ENCODE results near the gene SPOP. TPM values are rescaled to one million over a fixed set of nuclear protein-coding genes. Genes with fewer than 3 reads are reported as not detected.

SPOP gene
- total and polyA plus RNA-seq, 2 of the 4 experiments (the other 2 are of a cell fraction) = 24.9 to 47.5 TPM

GRCh38 chr17:49595980-49596379 lies 81.9 kb downstream of the SPOP start:
- Histone ChIP-seq H4K20me1 (ENCODE audit: insufficient read depth, low read length) (no peaks in the 10 kb centered on the region), H3K9me3 (ENCODE audit: control insufficient read depth, insufficient read depth, low read length) (no peaks in the 10 kb centered on the region), H2BK120ac (ENCODE audit: low read depth, low read length) (no peak overlapping the region), H3K9me1 (ENCODE audit: insufficient read depth, low read length) (peaks cover 4% of the 10 kb centered on the region; the same call in 1 of the 2 replicates), H3K4me3 (ENCODE audit: insufficient read depth, low read depth, low read length) (no peak overlapping the region), H3K9ac (ENCODE audit: low read depth, low read length) (no peak overlapping the region), H3K14ac (replicated peaks; ENCODE audit: low read depth, low read length) (no peak overlapping the region), H2BK15ac (ENCODE audit: low read depth, low read length) (no peak overlapping the region), H4K8ac (ENCODE audit: low read depth in 2 of 2, low read length in 2 of 2) (no peak overlapping the region), H3K4me1 (ENCODE audit: control insufficient read depth, insufficient read depth, low read length) (peaks cover 6% of the 10 kb centered on the region), H3K27me3 (ENCODE audit: control insufficient read depth, insufficient read depth, low read length) (no peaks in the 10 kb centered on the region), H2BK20ac (ENCODE audit: low read depth, low read length) (no peak overlapping the region), H3K56ac (ENCODE audit: extremely low read depth, insufficient read depth, low read length) (no peak overlapping the region), H2AFZ (replicated peaks; ENCODE audit: low read length, poor library complexity) (no peak overlapping the region), H3K4ac (ENCODE audit: low read depth, low read length) (no peak overlapping the region), H2BK5ac (ENCODE audit: low read depth, low read length, poor library complexity, severe bottlenecking) (no peak overlapping the region), H3K79me1 (ENCODE audit: low read depth in 1 of 2, low read length in 2 of 2) (peaks cover 0 to 10% of the 10 kb centered on the region in 2 experiments; a peak in 1 of 4 replicates), H2AK5ac (ENCODE audit: low read depth, low read length) (no peak overlapping the region), H2AK9ac (replicated peaks; ENCODE audit: low read depth, low read length, poor library complexity) (no peak overlapping the region), H3K4me2 (ENCODE audit: low read depth, low read length) (no peak overlapping the region), H4K91ac (ENCODE audit: insufficient read depth, low read depth, low read length) (no peak overlapping the region), H3K27ac (ENCODE audit: insufficient read depth, low read length) (no peak overlapping the region), H3K18ac (ENCODE audit: low read depth, low read length) (no peak overlapping the region), H3K36me3 (ENCODE audit: control insufficient read depth, insufficient read depth, low read length) (peaks cover 21% of the 10 kb centered on the region), H4K5ac (ENCODE audit: low read depth, low read length) (no peak overlapping the region), H3K23ac (ENCODE audit: low read depth, low read length) (no peak overlapping the region)
- TF ChIP-seq NFE2L2 (IDR thresholded peaks at IDR 0.05; ENCODE audit: low read depth, low read length) (no peak), MAZ (IDR thresholded peaks at IDR 0.05; ENCODE audit: borderline replicate concordance, low read depth, low read length) (no peak)
- intact Hi-C loops (cut with micrococcal nuclease) (no loop called here), in situ Hi-C loops (cut with MboI; ENCODE audit: low sequenced_read_pairs) (no loop called here), dilution Hi-C loops (cut with HindIII; ENCODE audit: low sequenced_read_pairs, unreplicated experiment) (no loop called here)
- WGBS, 2 experiments (ENCODE audit: extremely low coverage in 2 of 2, insufficient read length in 1 of 2) = no CpG with 5 or more reads among the region's 4 CpGs
- ATAC-seq (ENCODE audit: low read depth) = no peak
- ChIA-PET POLR2A (ENCODE audit: unreplicated experiment) (interaction anchor here (0.7 kb wide), 1 partner anchor 40 kb away, joined by 23 read pairs; no protein-coding TSS in a partner anchor), CTCF (interaction anchor here (0.5 kb wide), 1 partner anchor 96 kb away, joined by 4 read pairs; no protein-coding TSS in a partner anchor)
- no peak for DNase-seq
- no TSS peak for BruUV-seq (replicated peaks)
